ENCODE measurements around the gene PIGP. TPM values are rescaled to one million over a fixed set of nuclear protein-coding genes. Genes with fewer than 3 reads are reported as not detected.
A peak's percentile ranks its signal among the peaks of the same experiment; 100 is the strongest.

Gene PIGP
- polyA plus RNA-seq, 3 donors = 8.8 to 17.6 (median 10.6) TPM

GRCh38 chr21:37045149-37045548 is 27.7 kb downstream of the PIGP start:
- Histone ChIP-seq H3K4me2 (replicated peaks; ENCODE audit: extremely low read depth, low read length, poor library complexity, severe bottlenecking) (no peak overlapping the region), H3K4me3 (replicated peaks in 1 of 3; ENCODE audit: low read depth in 2 of 3, low read length in 3 of 3) (no peak overlapping the region), H3K36me3 (replicated peaks in 1 of 2; ENCODE audit: control insufficient read depth in 1 of 2, insufficient read depth in 2 of 2, low read length in 2 of 2) (no peaks in the 10 kb centered on the region), H3K27me3 (ENCODE audit: control insufficient read depth in 2 of 2, insufficient read depth in 2 of 2, low read length in 2 of 2) (no peaks in the 10 kb centered on the region), H3K4me1 (ENCODE audit: control insufficient read depth in 1 of 2, insufficient read depth in 2 of 2, low read length in 2 of 2) (peaks cover 0 to 6% of the 10 kb centered on the region in 2 donors), H3K9me3 (replicated peaks in 1 of 2; ENCODE audit: control insufficient read depth in 1 of 2, insufficient read depth in 1 of 2, low read length in 2 of 2) (no peaks in the 10 kb centered on the region), H2AFZ (ENCODE audit: insufficient read depth, low read depth, low read length, poor library complexity, severe bottlenecking) (no peak overlapping the region), H4K20me1 (ENCODE audit: insufficient read depth, low read length) (no peaks in the 10 kb centered on the region), H3K79me2 (ENCODE audit: insufficient read depth, low read length) (no peaks in the 10 kb centered on the region), H3K27ac (ENCODE audit: low read depth in 1 of 2, low read length in 2 of 2) (no peak overlapping the region), H3K9ac (ENCODE audit: insufficient read depth, low read length, poor library complexity, severe bottlenecking) (peak overlapping the region; percentile 21)
- WGBS (ENCODE audit: insufficient coverage) = 0% methylated on average over 6 of the region's 6 CpGs
- Mint-ChIP-seq H3K36me3 (no peaks in the 10 kb centered on the region), H3K27ac (peak overlapping the region in 1 of 7 donors; percentile 42), H3K9me3 (no peaks in the 10 kb centered on the region), H3K27me3 (ENCODE audit: low read depth in 3 of 3) (peaks cover 0 to 5% (median 4%) of the 10 kb centered on the region in 3 donors), H3K4me3 (no peak overlapping the region), H3K4me1 (peaks cover 10% of the 10 kb centered on the region)
- TF ChIP-seq, protein P1, sequence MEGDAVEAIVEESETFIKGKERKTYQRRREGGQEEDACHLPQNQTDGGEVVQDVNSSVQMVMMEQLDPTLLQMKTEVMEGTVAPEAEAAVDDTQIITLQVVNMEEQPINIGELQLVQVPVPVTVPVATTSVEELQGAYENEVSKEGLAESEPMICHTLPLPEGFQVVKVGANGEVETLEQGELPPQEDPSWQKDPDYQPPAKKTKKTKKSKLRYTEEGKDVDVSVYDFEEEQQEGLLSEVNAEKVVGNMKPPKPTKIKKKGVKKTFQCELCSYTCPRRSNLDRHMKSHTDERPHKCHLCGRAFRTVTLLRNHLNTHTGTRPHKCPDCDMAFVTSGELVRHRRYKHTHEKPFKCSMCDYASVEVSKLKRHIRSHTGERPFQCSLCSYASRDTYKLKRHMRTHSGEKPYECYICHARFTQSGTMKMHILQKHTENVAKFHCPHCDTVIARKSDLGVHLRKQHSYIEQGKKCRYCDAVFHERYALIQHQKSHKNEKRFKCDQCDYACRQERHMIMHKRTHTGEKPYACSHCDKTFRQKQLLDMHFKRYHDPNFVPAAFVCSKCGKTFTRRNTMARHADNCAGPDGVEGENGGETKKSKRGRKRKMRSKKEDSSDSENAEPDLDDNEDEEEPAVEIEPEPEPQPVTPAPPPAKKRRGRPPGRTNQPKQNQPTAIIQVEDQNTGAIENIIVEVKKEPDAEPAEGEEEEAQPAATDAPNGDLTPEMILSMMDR (IDR thresholded peaks at IDR 0.05) = no peak
- no peak for DNase-seq
- intact Hi-C loops (cut with micrococcal nuclease) = no loop called here

GRCh38 chr21:37044643-37045042 is 28.2 kb downstream of the PIGP start:
- H3K4me3 Mint-ChIP-seq = no peak overlapping the region
- H3K4me3 ChIP-seq (replicated peaks in 1 of 3; ENCODE audit: low read depth in 2 of 3, low read length in 3 of 3) = no peak overlapping the region
- no peaks in the 10 kb centered on the region for H3K79me2 ChIP-seq (ENCODE audit: insufficient read depth, low read length)
- DNase-seq = no peak
- H2AFZ ChIP-seq (ENCODE audit: insufficient read depth, low read depth, low read length, poor library complexity, severe bottlenecking) = no peak overlapping the region
- H3K9me3 Mint-ChIP-seq = no peaks in the 10 kb centered on the region
- H3K4me2 ChIP-seq (replicated peaks; ENCODE audit: extremely low read depth, low read length, poor library complexity, severe bottlenecking) = no peak overlapping the region
- H3K36me3 ChIP-seq (replicated peaks in 1 of 2; ENCODE audit: control insufficient read depth in 1 of 2, insufficient read depth in 2 of 2, low read length in 2 of 2) = no peaks in the 10 kb centered on the region
- peaks cover 0 to 6% of the 10 kb centered on the region in 2 donors for H3K4me1 ChIP-seq (ENCODE audit: control insufficient read depth in 1 of 2, insufficient read depth in 2 of 2, low read length in 2 of 2)
- intact Hi-C loops (cut with micrococcal nuclease) = no loop called here
- H3K9ac ChIP-seq (ENCODE audit: insufficient read depth, low read length, poor library complexity, severe bottlenecking) = no peak overlapping the region
- 100% methylated on average over 1 of the region's 3 CpGs for WGBS (ENCODE audit: insufficient coverage)
- H4K20me1 ChIP-seq (ENCODE audit: insufficient read depth, low read length) = no peaks in the 10 kb centered on the region
- TF ChIP-seq, protein P1 (IDR thresholded peaks at IDR 0.05) = no peak
- no peaks in the 10 kb centered on the region for H3K36me3 Mint-ChIP-seq
- H3K27ac Mint-ChIP-seq = no peak overlapping the region
- no peak overlapping the region for H3K27ac ChIP-seq (ENCODE audit: low read depth in 1 of 2, low read length in 2 of 2)
- no peaks in the 10 kb centered on the region for H3K27me3 ChIP-seq (ENCODE audit: control insufficient read depth in 2 of 2, insufficient read depth in 2 of 2, low read length in 2 of 2)
- H3K27me3 Mint-ChIP-seq (ENCODE audit: low read depth in 3 of 3) = peaks cover 0 to 5% (median 4%) of the 10 kb centered on the region in 3 donors
- no peaks in the 10 kb centered on the region for H3K9me3 ChIP-seq (replicated peaks in 1 of 2; ENCODE audit: control insufficient read depth in 1 of 2, insufficient read depth in 1 of 2, low read length in 2 of 2)
- peaks cover 10% of the 10 kb centered on the region for H3K4me1 Mint-ChIP-seq
